ENCODE measurements around the gene PRR20G. TPM values are rescaled to one million over a fixed set of nuclear protein-coding genes. Genes with fewer than 3 reads are reported as not detected.

The PRR20G gene
- total RNA-seq, 1 donor from 2014 or later, result not detected

GRCh38 chr3:127237835-127238234 lies 50.0 kb downstream of the PRR20G start:
- FAIRE-seq (no peak), DNase-seq (ENCODE audit: low spot score in 2 of 2) (no peak)

GRCh38 chr3:127235706-127236105 lies 52.1 kb downstream of the PRR20G start:
- FAIRE-seq, result no peak
- no peak for DNase-seq (ENCODE audit: low spot score in 2 of 2)

GRCh38 chr3:127234778-127235177 lies 53.1 kb downstream of the PRR20G start:
- FAIRE-seq (no peak), DNase-seq (ENCODE audit: low spot score in 2 of 2) (no peak)

Small RNA genes within 50 kb of the gene (small RNA-seq; reads per million reads assigned to genes)
- gene RNU6-1047P, result not detected

Other genes with a start within 250 kb of the PRR20G start
- gene PRR23E, start 94.9 kb downstream of the PRR20G start, total RNA-seq, result not detected